GM12878 (cell line): ENCODE results near the gene TIMP2.

Experiments
- ASH2L ChIP-seq: fragments of 300-600, 200-600 bp; sonication (generic); IDR thresholded peaks from 2 replicates; pipeline ENCODE4 v1.6.1; 2017; ENCODE audit warnings: low read depth, mild to moderate bottlenecking, borderline replicate concordance
- BHLHE40 ChIP-seq, 2 experiments: fragments of 450-650 bp in 1 of 2; IDR thresholded peaks; 2 replicates each; pipeline ENCODE4 v1.6.1; 2011 to 2017; ENCODE audit warnings: low read depth in 2 of 2, borderline replicate concordance in 1 of 2, improper control_type of control experiment in 1 of 2, low read length in 1 of 2, mild to moderate bottlenecking in 1 of 2
- CHD1 ChIP-seq: IDR thresholded peaks from 2 replicates; pipeline ENCODE4 v1.6.1; 2012; ENCODE audit warnings: low read depth, low read length, improper control_type of control experiment
- EGR1 ChIP-seq, 2 experiments: IDR thresholded peaks; 1 replicate in 1 of 2; 2 replicates in 1 of 2; pipeline ENCODE4 v1.6.1; 2011 to 2012; ENCODE audit warnings: low read depth in 2 of 2, low read length in 2 of 2, borderline replicate concordance in 1 of 2, mild to moderate bottlenecking in 1 of 2, moderate library complexity in 1 of 2
- POLR2A ChIP-seq: IDR thresholded peaks from 2 replicates; pipeline ENCODE4 v1.6.1; 2011; ENCODE audit warnings: low read depth, mild to moderate bottlenecking, low read length
- TARDBP ChIP-seq: IDR thresholded peaks from 2 replicates; pipeline ENCODE4 v1.6.1; 2016; ENCODE audit warnings: borderline replicate concordance
- ZNF274 ChIP-seq: IDR thresholded peaks from one replicate; pipeline ENCODE4 v1.8.0; 2011; ENCODE audit not compliant: insufficient read length, insufficient read depth
- TF ChIP-seq, protein P1 (sequence below): IDR thresholded peaks from 2 replicates; pipeline ENCODE4 v1.6.1; 2012; ENCODE audit warnings: low read depth, low read length, improper control_type of control experiment
- TF ChIP-seq, protein P2 (sequence below), 3 experiments: IDR thresholded peaks in 2 of 3; conservative IDR thresholded peaks in 1 of 3; 2 replicates each; pipeline ENCODE4 v1.5.1; 2011; ENCODE audit warnings: low read depth in 3 of 3, low read length in 3 of 3, mild to moderate bottlenecking in 3 of 3, control low read depth in 2 of 3, moderate library complexity in 2 of 3, inconsistent platforms in 1 of 3, mixed read lengths in 1 of 3; ENCODE audit not compliant: control insufficient read depth in 2 of 3, insufficient read depth in 1 of 3; ENCODE audit errors: extremely low read depth in 1 of 3
- TF ChIP-seq, protein P3 (sequence below): fragments of 450-650 bp; IDR thresholded peaks from 2 replicates; pipeline ENCODE4 v1.6.1; 2017; ENCODE audit warnings: mild to moderate bottlenecking, moderate library complexity
- TF ChIP-seq, protein P4 (sequence below): fragments of 450-650 bp; IDR thresholded peaks from 2 replicates; pipeline ENCODE4 v1.6.1; 2016; ENCODE audit warnings: mild to moderate bottlenecking

DNA sequence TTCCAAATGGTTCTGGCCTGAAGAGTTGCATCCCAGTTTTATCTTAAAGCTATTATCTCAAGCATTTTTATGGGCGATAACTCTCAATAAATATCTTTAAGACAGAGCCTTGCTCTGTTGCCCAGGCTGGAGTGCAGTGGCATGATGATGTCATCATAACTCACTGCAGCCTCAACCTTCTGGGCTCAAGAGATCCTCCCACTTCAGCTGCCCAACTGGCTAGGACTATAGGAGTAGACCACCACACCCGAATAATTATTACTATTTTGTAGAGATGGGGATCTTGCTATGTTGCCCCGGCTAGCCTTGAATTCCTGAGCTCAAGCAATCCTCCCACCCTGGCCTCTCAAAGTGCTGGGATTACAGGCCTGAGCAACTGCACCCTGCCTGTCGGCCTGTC, 117.0 kb downstream of the TIMP2 start:
- TF ChIP-seq BHLHE40 (IDR thresholded peaks at IDR 0.05; ENCODE audit: borderline replicate concordance in 1 of 2, low read depth in 2 of 2, low read length in 1 of 2) (no peak), EGR1 (IDR thresholded peaks at IDR 0.05; ENCODE audit: borderline replicate concordance in 1 of 2, low read depth in 2 of 2, low read length in 2 of 2) (no peak), ZNF274 (no peak), ASH2L (no peak), POLR2A (no peak), TARDBP (no peak), CHD1 (no peak)
- TF ChIP-seq, protein P1, sequence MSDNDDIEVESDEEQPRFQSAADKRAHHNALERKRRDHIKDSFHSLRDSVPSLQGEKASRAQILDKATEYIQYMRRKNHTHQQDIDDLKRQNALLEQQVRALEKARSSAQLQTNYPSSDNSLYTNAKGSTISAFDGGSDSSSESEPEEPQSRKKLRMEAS, result no peak
- TF ChIP-seq, protein P2, sequence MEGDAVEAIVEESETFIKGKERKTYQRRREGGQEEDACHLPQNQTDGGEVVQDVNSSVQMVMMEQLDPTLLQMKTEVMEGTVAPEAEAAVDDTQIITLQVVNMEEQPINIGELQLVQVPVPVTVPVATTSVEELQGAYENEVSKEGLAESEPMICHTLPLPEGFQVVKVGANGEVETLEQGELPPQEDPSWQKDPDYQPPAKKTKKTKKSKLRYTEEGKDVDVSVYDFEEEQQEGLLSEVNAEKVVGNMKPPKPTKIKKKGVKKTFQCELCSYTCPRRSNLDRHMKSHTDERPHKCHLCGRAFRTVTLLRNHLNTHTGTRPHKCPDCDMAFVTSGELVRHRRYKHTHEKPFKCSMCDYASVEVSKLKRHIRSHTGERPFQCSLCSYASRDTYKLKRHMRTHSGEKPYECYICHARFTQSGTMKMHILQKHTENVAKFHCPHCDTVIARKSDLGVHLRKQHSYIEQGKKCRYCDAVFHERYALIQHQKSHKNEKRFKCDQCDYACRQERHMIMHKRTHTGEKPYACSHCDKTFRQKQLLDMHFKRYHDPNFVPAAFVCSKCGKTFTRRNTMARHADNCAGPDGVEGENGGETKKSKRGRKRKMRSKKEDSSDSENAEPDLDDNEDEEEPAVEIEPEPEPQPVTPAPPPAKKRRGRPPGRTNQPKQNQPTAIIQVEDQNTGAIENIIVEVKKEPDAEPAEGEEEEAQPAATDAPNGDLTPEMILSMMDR (IDR thresholded peaks at IDR 0.05 in 2 of 3, conservative IDR thresholded peaks at IDR 0.05 in 1 of 3; ENCODE audit: control insufficient read depth in 2 of 3, extremely low read depth in 1 of 3, insufficient read depth in 1 of 3, low read depth in 3 of 3, low read length in 3 of 3), result no peak
- TF ChIP-seq, protein P3, sequence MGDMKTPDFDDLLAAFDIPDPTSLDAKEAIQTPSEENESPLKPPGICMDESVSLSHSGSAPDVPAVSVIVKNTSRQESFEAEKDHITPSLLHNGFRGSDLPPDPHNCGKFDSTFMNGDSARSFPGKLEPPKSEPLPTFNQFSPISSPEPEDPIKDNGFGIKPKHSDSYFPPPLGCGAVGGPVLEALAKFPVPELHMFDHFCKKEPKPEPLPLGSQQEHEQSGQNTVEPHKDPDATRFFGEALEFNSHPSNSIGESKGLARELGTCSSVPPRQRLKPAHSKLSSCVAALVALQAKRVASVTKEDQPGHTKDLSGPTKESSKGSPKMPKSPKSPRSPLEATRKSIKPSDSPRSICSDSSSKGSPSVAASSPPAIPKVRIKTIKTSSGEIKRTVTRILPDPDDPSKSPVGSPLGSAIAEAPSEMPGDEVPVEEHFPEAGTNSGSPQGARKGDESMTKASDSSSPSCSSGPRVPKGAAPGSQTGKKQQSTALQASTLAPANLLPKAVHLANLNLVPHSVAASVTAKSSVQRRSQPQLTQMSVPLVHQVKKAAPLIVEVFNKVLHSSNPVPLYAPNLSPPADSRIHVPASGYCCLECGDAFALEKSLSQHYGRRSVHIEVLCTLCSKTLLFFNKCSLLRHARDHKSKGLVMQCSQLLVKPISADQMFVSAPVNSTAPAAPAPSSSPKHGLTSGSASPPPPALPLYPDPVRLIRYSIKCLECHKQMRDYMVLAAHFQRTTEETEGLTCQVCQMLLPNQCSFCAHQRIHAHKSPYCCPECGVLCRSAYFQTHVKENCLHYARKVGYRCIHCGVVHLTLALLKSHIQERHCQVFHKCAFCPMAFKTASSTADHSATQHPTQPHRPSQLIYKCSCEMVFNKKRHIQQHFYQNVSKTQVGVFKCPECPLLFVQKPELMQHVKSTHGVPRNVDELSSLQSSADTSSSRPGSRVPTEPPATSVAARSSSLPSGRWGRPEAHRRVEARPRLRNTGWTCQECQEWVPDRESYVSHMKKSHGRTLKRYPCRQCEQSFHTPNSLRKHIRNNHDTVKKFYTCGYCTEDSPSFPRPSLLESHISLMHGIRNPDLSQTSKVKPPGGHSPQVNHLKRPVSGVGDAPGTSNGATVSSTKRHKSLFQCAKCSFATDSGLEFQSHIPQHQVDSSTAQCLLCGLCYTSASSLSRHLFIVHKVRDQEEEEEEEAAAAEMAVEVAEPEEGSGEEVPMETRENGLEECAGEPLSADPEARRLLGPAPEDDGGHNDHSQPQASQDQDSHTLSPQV, result no peak
- TF ChIP-seq, protein P4, sequence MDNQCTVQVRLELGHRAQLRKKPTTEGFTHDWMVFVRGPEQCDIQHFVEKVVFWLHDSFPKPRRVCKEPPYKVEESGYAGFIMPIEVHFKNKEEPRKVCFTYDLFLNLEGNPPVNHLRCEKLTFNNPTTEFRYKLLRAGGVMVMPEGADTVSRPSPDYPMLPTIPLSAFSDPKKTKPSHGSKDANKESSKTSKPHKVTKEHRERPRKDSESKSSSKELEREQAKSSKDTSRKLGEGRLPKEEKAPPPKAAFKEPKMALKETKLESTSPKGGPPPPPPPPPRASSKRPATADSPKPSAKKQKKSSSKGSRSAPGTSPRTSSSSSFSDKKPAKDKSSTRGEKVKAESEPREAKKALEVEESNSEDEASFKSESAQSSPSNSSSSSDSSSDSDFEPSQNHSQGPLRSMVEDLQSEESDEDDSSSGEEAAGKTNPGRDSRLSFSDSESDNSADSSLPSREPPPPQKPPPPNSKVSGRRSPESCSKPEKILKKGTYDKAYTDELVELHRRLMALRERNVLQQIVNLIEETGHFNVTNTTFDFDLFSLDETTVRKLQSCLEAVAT, result no peak
